Lower leg skin (tissue), 4 donors: Measurements from ENCODE around the gene C1QTNF7. TPM values are rescaled to one million over a fixed set of nuclear protein-coding genes. Genes with fewer than 3 reads are reported as not detected.

Source experiments
- DNase-seq, 2 donors: peaks; one replicate each; pipeline ENCODE4 v3.0.0-alpha.2; 2019; ENCODE audit warnings: low spot score in 2 of 2
- H3K4me3 ChIP-seq: fragments of 200-600 bp; sonication (generic); 2 replicates; pipeline ENCODE4 v1.5.1; 2017; ENCODE audit warnings: mild to moderate bottlenecking, low read depth; ENCODE audit not compliant: poor library complexity, severe bottlenecking
- CTCF ChIP-seq, 3 donors: fragments of 450-650 bp; IDR thresholded peaks; one replicate each; pipeline ENCODE4 v1.5.1; 2016; ENCODE audit warnings: antibody characterized with exemption in 3 of 3, mild to moderate bottlenecking in 3 of 3, moderate library complexity in 2 of 3
- POLR2A ChIP-seq, 2 donors: fragments of 450-650 bp; IDR thresholded peaks; one replicate each; pipeline ENCODE4 v1.6.1; 2016 to 2017; ENCODE audit warnings: antibody characterized with exemption in 2 of 2, mild to moderate bottlenecking in 1 of 2, moderate library complexity in 1 of 2
- WGBS, 2 donors: methylation state at CpG; one replicate each; pipeline ENCODE4 v1.1.5; 2018; 5-methylcytosine and 5-hydroxymethylcytosine counted together
- intact Hi-C: fragments of 100-400 bp; cut with DNase I; formaldehyde crosslinking; loops from one replicate; pipeline ENCODE4 v1.15.0; 2023; ENCODE audit warnings: low total_unique reads
- total RNA-seq, 4 donors: library from RNA; depleted of rRNA; stranded (reverse); fragments of >200 nt; gene quantifications; one replicate each; pipeline ENCODE4 v1.1.0, GENCODE V29; 2016

Gene C1QTNF7
- total RNA-seq, 4 donors from 2014 or later: 0.80 to 9.2 (median 3.6) TPM

- H3K4me3 ChIP-seq: no peak overlapping the region
- WGBS, 2 donors: 49 to 88% methylated on average over 1 to 2 of the region's 2 CpGs
- TF ChIP-seq POLR2A (IDR thresholded peaks at IDR 0.05) (no peak), CTCF (IDR thresholded peaks at IDR 0.05) (no peak)
- intact Hi-C loops: no loop called here
- no peak for DNase-seq
These were observed 7.2 kb upstream of the C1QTNF7 start for GRCh38 chr4:15420642-15421041.

DNA sequence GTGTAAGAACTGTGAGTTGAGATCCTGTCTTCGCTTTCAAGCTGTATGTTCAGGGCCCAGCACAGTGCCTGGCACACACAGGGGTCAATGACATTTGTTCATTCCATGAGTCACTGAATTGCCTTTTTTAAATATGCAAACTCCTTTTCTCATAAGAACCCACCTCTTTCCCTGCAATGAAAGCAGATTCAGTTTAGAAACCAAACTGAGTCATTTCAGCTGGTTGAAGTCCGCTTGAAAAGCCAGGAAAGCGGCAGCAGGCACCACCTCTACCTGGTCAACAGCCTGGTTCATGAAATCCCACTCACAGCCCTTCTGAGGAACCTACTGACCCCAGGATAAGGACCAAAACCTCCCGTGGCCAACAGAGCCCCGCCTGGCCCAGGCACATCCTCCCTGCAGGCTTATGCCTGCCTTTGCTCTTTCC is 4.5 kb upstream of the C1QTNF7 start:
- no peak for DNase-seq
- intact Hi-C loops: no loop called here
- no peak overlapping the region for H3K4me3 ChIP-seq
- whole genome bisulfite sequencing, 2 donors: 73 to 78% methylated on average over 5 of the region's 5 CpGs
- TF ChIP-seq POLR2A (IDR thresholded peaks at IDR 0.05) (no peak), CTCF (IDR thresholded peaks at IDR 0.05) (no peak)

- intact Hi-C loops: no loop called here
- no peak for TF ChIP-seq POLR2A (IDR thresholded peaks at IDR 0.05)
- no peak for TF ChIP-seq CTCF (IDR thresholded peaks at IDR 0.05)
- WGBS, 2 donors: 80% methylated on average over 2 of the region's 2 CpGs
These were observed 2.3 kb upstream of the C1QTNF7 start for GRCh38 chr4:15425520-15425919.

GRCh38 chr4:15427161-15427560 is 672 bp upstream of the C1QTNF7 start:
- intact Hi-C loops: no loop called here
- H3K4me3 ChIP-seq: no peak overlapping the region
- no peak for DNase-seq
- WGBS, 2 donors: 28 to 37% methylated on average over 2 of the region's 2 CpGs
- TF ChIP-seq POLR2A (IDR thresholded peaks at IDR 0.05) (no peak), CTCF (IDR thresholded peaks at IDR 0.05) (no peak)

More at GRCh38 chr4:15425520-15425919, 2.3 kb upstream of the C1QTNF7 start:
- DNase-seq: no peak
- no peak overlapping the region for H3K4me3 ChIP-seq

DNA sequence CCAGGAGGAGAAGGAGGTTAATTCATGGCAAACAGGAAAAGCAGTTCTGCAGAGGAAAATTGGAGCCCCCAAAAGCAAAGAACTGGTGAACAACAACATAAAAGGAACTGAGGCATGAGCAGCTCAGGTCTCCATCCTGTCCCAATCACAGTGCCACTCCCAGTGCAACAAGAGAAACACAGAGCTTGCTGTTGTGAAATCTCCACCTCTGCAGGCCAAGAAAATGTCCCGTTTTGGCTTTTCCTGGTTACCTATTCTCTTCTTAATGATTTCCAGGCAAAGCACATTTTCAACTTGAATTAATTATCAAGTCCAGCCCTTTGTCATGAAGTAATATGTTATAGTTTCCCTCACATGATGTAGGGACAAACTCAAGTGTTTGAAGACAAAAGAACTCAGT is 778 bp downstream of the C1QTNF7 start:
- 26 to 35% methylated on average over 1 of the region's 1 CpG for WGBS, 2 donors
- intact Hi-C loops: no loop called here
- no peak overlapping the region for H3K4me3 ChIP-seq
- peak; percentile 73 to 90 for DNase-seq
- TF ChIP-seq CTCF (IDR thresholded peaks at IDR 0.05): no peak
- no peak for TF ChIP-seq POLR2A (IDR thresholded peaks at IDR 0.05)

- intact Hi-C loops: no loop called here
- DNase-seq: no peak
- no peak for TF ChIP-seq POLR2A (IDR thresholded peaks at IDR 0.05)
- TF ChIP-seq CTCF (IDR thresholded peaks at IDR 0.05): no peak
- H3K4me3 ChIP-seq: no peak overlapping the region
- WGBS, 2 donors: 59 to 70% methylated on average over 2 of the region's 2 CpGs
These were observed 6.3 kb downstream of the C1QTNF7 start for GRCh38 chr4:15434091-15434490.
